ENCODE results near the gene TTC21A. TPM values are rescaled to one million over a fixed set of nuclear protein-coding genes. Genes with fewer than 3 reads are reported as not detected.
"Not testable (repeated sequence)": the region's sequence is repeated elsewhere in the genome, so short reads cannot be mapped to it uniquely, and the experiment has no call there.

Gene TTC21A
- polyA plus RNA-seq (ENCODE audit: insufficient read depth in 1 of 5, insufficient read length in 5 of 5, low replicate concordance in 1 of 5), result 10 to 100 TPM; 10.5 to 19.0 (median 15.6) TPM
- long read RNA-seq, donor 1, partial matches to known transcripts, result 0 of 2 reads
- long read RNA-seq, donor 1, other reads (novel, unspliced or antisense), result 0 of 2 reads
- long read RNA-seq, donor 2, result 0 reads
- long read RNA-seq, donor 3, result 0 reads
- long read RNA-seq, donor 4, result 0 reads
- long read RNA-seq, donor 5, result 0 reads
- long read RNA-seq, donor 6, partial matches to known transcripts, result 0 of 1 reads
- long read RNA-seq, donor 6, other reads (novel, unspliced or antisense), result 0 of 1 reads
- long read RNA-seq, donor 7, partial matches to known transcripts, result 6 of 7 reads
- long read RNA-seq, donor 7, other reads (novel, unspliced or antisense), result 0 of 7 reads
- long read RNA-seq, donor 8, result 0 reads

DNA sequence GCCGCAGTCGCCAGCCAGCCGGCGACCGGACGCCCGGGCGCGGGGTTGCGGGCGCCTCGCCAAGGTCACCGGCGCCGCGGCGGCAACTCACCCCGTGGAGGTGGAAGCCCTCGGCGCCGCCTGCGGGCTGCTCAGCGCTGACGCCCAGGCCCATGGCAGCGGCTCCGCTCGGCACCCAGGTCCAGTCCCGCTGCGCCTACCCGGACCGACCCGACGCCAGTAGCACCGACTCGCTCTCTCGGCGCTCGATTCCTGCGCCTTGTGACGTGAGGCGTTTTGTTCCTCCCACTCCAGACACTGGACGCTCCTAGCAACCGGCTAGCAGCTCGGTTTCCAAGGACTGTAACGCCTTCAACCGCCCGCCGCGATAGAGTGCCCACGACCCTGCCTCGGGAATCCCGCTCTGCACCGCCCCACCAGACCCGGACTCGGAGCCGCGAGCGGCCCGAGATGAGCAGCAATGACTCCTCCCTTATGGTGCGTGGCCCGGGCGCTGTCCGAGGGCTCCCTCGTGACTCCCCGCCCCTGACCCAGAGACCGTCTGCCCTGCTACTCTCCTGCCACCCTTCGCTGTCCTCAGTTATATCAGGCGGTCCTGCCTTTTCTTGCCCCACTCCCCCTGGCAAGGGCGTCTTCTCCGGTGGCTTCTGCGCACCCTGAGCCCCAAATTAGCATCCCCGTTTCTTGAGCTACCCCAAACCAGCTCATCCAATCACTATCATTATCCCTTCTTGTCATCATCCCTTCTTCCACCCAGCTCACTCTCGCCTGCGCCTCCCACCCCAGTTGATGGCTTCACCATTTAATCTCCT is at the start of gene TTC21A, which contains the start of gene GORASP1:
TTC21A (plus strand) TSS at position 293 of the 812 bp plus-strand sequence; CDS start at position 451, 158 bp downstream.
GORASP1 (minus strand) TSS at position 240 of the 812 bp plus-strand sequence; CDS start at position 154, 86 bp downstream.
- peak; percentile 92 for DNase-seq

DNA sequence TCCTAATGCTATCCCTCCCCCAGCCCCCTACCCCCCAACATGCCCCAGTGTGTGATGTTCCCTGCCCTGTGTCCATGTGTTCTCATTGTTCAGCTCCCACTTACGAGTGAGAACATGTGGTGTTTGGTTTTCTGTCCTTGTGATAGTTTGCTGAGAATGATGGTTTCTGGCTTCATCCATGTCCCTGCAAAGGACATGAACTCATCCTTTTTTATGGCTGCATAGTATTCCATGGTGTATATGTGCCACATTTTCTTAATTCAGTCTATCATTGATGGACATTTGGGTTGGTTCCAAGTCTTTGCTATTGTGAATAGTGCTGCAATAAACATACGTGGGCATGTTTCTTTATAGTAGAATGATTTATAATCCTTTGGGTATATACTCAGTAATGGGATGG is 46.3 kb upstream of the TTC21A start:
- not testable (repeated sequence) for DNase-seq

GRCh38 chr3:39062180-39062579 is 45.3 kb upstream of the TTC21A start:
- no peak for DNase-seq

GRCh38 chr3:39063143-39063542 is 44.3 kb upstream of the TTC21A start:
- DNase-seq, result no peak

GRCh38 chr3:39064646-39065045 is 42.8 kb upstream of the TTC21A start:
- no peak for DNase-seq

- peak in 1 of 2 donors; percentile 5 for DNase-seq
These were observed 42.3 kb upstream of the TTC21A start for GRCh38 chr3:39065197-39065596.

GRCh38 chr3:39067286-39067685 is 40.2 kb upstream of the TTC21A start:
- DNase-seq, result no peak

GRCh38 chr3:39068556-39068955 is 38.9 kb upstream of the TTC21A start:
- no peak for DNase-seq

DNA sequence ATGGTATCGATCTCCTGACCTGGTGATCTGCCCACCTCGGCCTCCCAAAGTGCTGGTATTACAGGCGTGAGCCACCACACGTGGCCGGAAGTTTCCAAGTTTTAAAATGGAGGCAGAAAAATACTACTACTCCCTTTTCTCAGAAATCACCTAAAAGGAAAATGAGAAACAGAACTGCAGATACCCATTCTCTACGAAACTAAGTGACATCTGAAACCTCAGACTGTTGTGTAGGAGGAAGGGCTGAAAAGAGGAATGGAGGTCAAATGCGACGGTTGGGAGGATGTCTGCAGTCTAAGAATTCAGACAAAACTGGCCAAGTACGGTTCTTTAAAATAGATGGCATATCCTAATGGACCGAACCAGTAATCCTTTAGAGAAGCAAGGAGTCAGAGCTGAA is 31.6 kb upstream of the TTC21A start:
- no peak for DNase-seq

- DNase-seq, result no peak
These were observed 27.9 kb upstream of the TTC21A start for GRCh38 chr3:39079530-39079929.

DNA sequence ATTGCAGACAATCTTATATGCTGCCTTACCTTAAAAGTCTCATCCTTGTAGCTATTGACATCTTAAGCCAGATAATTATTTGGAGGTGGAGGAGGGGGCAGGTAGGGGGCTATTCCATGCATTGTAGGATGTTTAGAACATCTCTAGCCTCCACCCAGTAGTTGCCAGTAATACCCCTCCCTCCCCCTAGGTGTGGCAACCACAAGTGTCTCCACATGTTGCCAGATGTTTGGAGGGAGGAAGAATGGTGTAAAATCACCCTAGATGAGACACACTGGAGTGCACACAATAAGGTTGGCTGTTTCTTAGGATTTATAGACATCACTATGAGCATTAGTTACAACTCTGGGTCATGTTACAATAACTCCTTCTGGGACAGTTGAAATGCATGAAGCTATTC is 27.5 kb upstream of the TTC21A start:
- DNase-seq, result no peak

DNA sequence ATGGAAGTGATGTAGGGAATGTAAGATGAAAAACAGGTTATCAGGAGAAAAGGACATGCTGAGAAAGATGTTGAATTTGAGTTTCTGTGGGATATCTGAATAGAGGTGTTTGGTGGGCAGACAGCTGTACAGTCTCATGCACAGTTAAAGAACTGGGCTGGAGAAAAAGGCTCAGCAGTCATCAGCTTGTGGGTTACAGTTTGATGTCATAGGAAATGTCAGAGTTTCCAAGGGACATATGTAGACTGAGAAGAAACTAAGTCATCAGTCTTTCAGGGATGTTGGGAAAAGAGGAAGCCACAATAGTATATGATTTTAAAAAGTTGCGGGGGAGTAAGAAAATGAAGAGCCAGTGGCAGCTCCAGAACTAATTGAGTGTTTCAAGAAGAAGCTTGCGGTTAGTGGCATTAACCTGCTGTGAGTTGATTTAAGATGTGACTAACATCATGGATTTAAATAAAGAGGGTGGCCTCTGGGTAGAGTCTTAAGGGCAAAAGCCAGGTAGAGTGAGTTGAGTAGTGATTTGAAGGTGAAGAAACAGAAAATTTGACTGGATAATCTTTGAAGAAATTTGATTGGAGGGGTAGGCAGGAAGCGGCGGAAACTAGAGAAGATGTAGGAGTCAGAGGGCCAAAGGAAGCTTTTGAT is 24.7 kb upstream of the TTC21A start:
- no peak for DNase-seq

DNA sequence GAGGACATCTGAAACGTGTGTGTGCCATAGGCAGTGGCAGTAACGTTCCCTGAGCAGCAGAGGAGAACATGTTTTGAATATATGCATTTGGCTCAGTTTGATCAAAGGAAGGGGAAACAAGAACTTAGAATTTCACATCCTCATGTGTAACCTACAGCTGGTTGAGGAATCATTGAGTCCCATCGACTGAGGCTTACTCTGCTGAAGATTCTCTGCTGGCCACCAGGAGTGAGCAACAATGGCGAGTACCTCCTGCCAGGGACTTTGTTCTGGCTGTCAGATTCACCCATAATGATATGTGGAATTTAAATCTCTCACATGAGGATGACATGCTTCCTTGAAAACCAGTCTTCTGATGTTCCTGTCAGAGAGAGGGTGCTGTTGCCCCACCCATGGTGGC is 21.3 kb upstream of the TTC21A start:
- DNase-seq, result no peak

GRCh38 chr3:39088456-39088855 is 19.0 kb upstream of the TTC21A start:
- no peak for DNase-seq

DNA sequence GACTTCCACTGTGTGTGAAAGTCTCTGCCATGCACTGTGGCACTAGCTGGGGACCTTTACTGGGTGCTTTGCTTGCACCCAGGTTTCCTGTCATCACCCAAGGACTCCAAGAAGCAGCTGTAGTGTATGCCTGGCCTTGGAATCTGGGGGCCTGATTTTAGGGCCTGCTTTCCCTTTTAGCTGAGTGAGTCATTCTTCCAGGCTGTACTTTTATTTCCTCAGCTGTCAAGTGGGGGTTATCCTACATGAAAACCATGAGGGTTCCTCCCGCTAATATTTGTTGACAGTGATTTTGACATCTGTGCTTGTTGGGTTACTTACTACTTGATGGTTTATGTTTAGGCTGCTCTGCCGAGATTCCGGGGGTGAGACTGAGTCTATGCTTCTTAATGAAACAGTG is 18.6 kb upstream of the TTC21A start:
- no peak for DNase-seq

DNA sequence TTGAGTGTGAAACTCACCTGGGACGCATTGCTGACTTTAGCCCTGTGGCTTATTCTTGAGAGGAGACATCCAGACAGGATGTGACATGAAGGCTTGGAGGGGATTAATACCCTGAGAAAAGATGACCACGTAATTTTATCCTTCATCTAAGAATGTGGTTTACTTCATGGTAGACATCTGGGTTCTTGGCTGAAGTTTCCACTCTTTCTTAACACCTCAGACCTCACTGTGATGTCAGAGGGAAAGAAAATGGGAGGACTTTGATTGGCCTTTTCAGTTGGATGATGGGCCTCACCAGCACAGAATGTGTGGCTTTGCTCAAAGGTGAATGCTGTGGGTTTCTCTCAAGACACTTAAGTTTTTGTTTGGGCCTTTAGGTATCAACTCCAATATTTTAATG is 16.6 kb upstream of the TTC21A start:
- no peak for DNase-seq

GRCh38 chr3:39094851-39095677 is 12.4 kb upstream of the TTC21A start:
- DNase-seq, result no peak

DNA sequence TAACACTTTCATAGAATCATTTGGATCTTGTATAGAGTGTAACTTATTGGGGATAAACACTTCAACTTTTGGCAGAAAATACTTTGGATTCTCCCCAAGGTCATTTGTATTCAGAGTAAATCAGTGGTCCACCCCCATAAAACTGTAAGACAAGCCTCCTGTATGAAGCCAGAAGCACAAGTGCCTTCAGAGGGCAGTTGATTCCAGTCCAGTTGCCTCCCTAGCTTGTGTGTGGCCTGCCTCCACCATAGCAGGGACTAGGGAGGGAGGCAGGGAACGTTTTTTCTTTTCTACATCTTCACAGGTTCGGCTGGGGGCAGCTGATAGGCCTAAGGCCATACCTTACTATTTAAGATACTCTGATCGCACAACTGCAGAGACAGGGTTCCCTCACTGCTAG is 11.7 kb upstream of the TTC21A start:
- DNase-seq, result no peak

GRCh38 chr3:39096775-39097174 is 10.7 kb upstream of the TTC21A start:
- no peak for DNase-seq

DNA sequence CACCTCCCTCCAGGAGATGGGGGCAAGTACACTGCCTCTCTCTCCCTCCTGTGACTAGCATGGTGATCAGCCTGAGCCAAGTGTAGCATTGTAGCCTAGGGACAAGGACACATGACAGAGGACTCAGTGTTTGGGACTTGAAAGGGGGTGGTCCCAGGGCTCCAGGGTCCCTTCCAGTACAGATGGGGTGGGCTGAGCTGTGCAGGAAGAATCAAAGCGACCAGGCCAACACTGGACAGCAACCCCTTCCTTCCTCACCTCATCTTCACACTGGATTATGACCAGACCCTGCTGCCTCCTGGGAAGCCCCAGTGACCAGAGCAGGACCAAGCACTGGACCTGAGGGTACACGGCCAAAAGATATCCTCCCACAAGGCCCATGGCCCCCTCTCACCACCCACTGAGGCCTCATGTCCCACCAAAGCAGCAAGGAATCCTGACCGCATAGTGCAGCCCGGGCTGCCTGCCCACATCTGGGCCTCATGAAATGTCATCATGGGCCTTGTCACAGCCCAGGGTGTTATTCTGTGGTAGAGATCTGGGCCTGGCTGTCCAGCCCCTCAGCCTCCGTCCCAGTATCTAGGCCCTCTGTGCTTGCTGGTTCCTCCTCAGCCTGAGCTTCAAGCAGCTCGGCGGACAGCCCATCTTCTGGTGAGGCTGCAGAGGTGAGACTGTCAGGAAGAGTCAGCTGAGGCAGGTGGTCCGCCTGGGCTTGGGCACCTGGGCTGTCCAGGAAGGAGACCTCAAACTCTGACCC is 9.6 kb upstream of the TTC21A start:
- DNase-seq, result no peak
